Uterus (tissue), 2 donors: ENCODE data around the gene KATNAL1.
"Not testable (repeated sequence)": the region's sequence is repeated elsewhere in the genome, so short reads cannot be mapped to it uniquely, and the experiment has no call there.

Source experiments
- CTCF ChIP-seq, 4 experiments: fragments of 200-600 bp in 2 of 4; fragments of 450-650 bp in 2 of 4; sonication (generic) in 2 of 4; IDR thresholded peaks; one replicate each; pipeline ENCODE4 v1.5.1; 2016 to 2019; ENCODE audit warnings: antibody characterized with exemption in 4 of 4, mild to moderate bottlenecking in 2 of 4, moderate library complexity in 1 of 4
- POLR2A ChIP-seq, 2 donors: fragments of 450-650 bp; IDR thresholded peaks; one replicate each; pipeline ENCODE4 v1.6.1; 2016; ENCODE audit warnings: antibody characterized with exemption in 2 of 2, mild to moderate bottlenecking in 1 of 2, moderate library complexity in 1 of 2

GRCh38 chr13:30270035-30270434, 37.3 kb downstream of the KATNAL1 start:
- not testable (repeated sequence) for TF ChIP-seq CTCF, POLR2A (IDR thresholded peaks at IDR 0.05)
